Measurements from ENCODE around the gene CD207.

- TF ChIP-seq CTCF (IDR thresholded peaks at IDR 0.05 in 4 of 5, conservative IDR thresholded peaks at IDR 0.05 in 1 of 5) (no peak), POLR2A (IDR thresholded peaks at IDR 0.05) (no peak)
These were observed 51.3 kb downstream of the CD207 start for GRCh38 chr2:70784320-70784719.

Measured in gastrocnemius medialis (tissue), 4 donors.